Psoas muscle (tissue), 8 donors: Measurements from ENCODE around the gene HTR1A. TPM values are rescaled to one million over a fixed set of nuclear protein-coding genes. Genes with fewer than 3 reads are reported as not detected.

ENCODE experiments used
- ATAC-seq, 4 donors: fragments of 200-7000 bp; cut with Tn5 transposase; one replicate each; pipeline ENCODE4 v1.9.1; 2020; ENCODE audit warnings: moderate library complexity in 3 of 4, mild to moderate bottlenecking in 2 of 4
- DNase-seq, 2 donors: peaks; one replicate each; pipeline ENCODE4 v3.0.0-alpha.2; 2020
- H3K27ac ChIP-seq: fragments of 200-600 bp; one replicate; pipeline ENCODE4 v1.8.0; 2022
- H3K27me3 ChIP-seq, 3 donors: fragments of 200-600 bp in 1 of 3; one replicate each; pipeline versions ENCODE4 v1.6.1 to v1.8.0; 2013 to 2022; ENCODE audit warnings: low read length in 2 of 3, mild to moderate bottlenecking in 2 of 3, moderate library complexity in 1 of 3; ENCODE audit not compliant: insufficient read depth in 3 of 3
- H3K36me3 ChIP-seq, 2 donors: fragments of 200-600 bp in 1 of 2; one replicate each; pipeline versions ENCODE4 v1.6.1 to v1.8.0; 2013 to 2022; ENCODE audit warnings: low read depth in 1 of 2, mild to moderate bottlenecking in 1 of 2, moderate library complexity in 1 of 2; ENCODE audit not compliant: insufficient read depth in 1 of 2
- H3K4me1 ChIP-seq: fragments of 200-600 bp; one replicate; pipeline ENCODE4 v1.8.0; 2022
- H3K4me3 ChIP-seq: fragments of 200-600 bp; one replicate; pipeline ENCODE4 v1.8.0; 2022; ENCODE audit warnings: mild to moderate bottlenecking
- H3K9me3 ChIP-seq: fragments of 200-600 bp; one replicate; pipeline ENCODE4 v1.8.0; 2022
- CTCF ChIP-seq: fragments of 200-600 bp; IDR thresholded peaks from one replicate; pipeline ENCODE4 v1.8.0; 2022; ENCODE audit warnings: antibody characterized with exemption
- WGBS, 3 donors: extraction: QIAGEN DNeasy Blood & Tissue Kit; methylation state at CpG; one replicate each; pipeline versions ENCODE4 v1.1.6 to v1.1.7; 2013; 5-methylcytosine and 5-hydroxymethylcytosine counted together
- intact Hi-C, 2 donors: fragments of 100-400 bp; cut with DNase I; formaldehyde crosslinking; loops; one replicate each; pipeline versions ENCODE4 v1.11.0 to v1.14.2; 2022
- polyA plus RNA-seq, 3 donors: library from polyadenylated mRNA; stranded (reverse); fragments of 200-250 nt; gene quantifications; one replicate each; pipeline ENCODE4 v1.2.3, GENCODE V29; 2013
- total RNA-seq, 4 donors: library from RNA; stranded (reverse); fragmentation: NEBNext Ultra II Directional in 2 of 4; extraction: Animal tissue kit (Norgen Biotek cat#: 25700) in 2 of 4; gene quantifications; one replicate each; pipeline versions ENCODE4 v1.2.1 to v1.2.4, GENCODE V29; 2021 to 2023
- donor health status: healthy with polysubstance abuse.
- donor health status: DM: no; HTN: no; CAD: no; lungs with moderate emphysema.
- donor health status: Bipolar disorder and iron deficiency.
- donor health status: healthy.
- donor health status: DM: yes; HTN: yes; CAD: no.
- donor health status: DM: no; HTN: no; CAD: no.
- donor health status: DM: no; HTN: no; CAD: no.
- donor health status: DM: yes; HTN: yes; CAD: no.

The HTR1A gene
- total and polyA plus RNA-seq, 7 donors = not detected

GRCh38 chr5:63960646-63961045 lies 1.6 kb downstream of the HTR1A start:
- ATAC-seq = no peak
- H3K27me3 ChIP-seq = peaks cover 0 to 39% (median 15%) of the 10 kb centered on the region in 3 donors
- intact Hi-C loops = no loop called here
- H3K4me1 ChIP-seq = no peaks in the 10 kb centered on the region
- no peak for TF ChIP-seq CTCF
- no peaks in the 10 kb centered on the region for H3K9me3 ChIP-seq
- peak in 1 of 2 donors; percentile 26 for DNase-seq
- 8 to 9% (median 9%) methylated on average over 17 to 27 of the region's 27 CpGs for WGBS, 3 donors
- no peak overlapping the region for H3K27ac ChIP-seq
- H3K4me3 ChIP-seq = no peak overlapping the region
- no peaks in the 10 kb centered on the region for H3K36me3 ChIP-seq

- Histone ChIP-seq H3K27ac (no peak overlapping the region), H3K27me3 (peaks cover 0 to 39% (median 15%) of the 10 kb centered on the region in 3 donors), H3K9me3 (no peaks in the 10 kb centered on the region), H3K4me3 (no peak overlapping the region), H3K4me1 (no peaks in the 10 kb centered on the region), H3K36me3 (no peaks in the 10 kb centered on the region)
- intact Hi-C loops = no loop called here
- ATAC-seq (no peak), DNase-seq (peak in 1 of 2 donors; percentile 12)
- WGBS, 3 donors = 1 to 2% (median 1%) methylated on average over 44 of the region's 44 CpGs
- TF ChIP-seq CTCF = no peak
Observed at GRCh38 chr5:63959177-63959982, 2.9 kb downstream of the HTR1A start.

GRCh38 chr5:63958654-63959053 lies 3.6 kb downstream of the HTR1A start:
- Histone ChIP-seq H3K4me1 (no peaks in the 10 kb centered on the region), H3K27ac (no peak overlapping the region), H3K36me3 (no peaks in the 10 kb centered on the region), H3K27me3 (peaks cover 0 to 39% (median 15%) of the 10 kb centered on the region in 3 donors), H3K4me3 (no peak overlapping the region), H3K9me3 (no peaks in the 10 kb centered on the region)
- DNase-seq (no peak), ATAC-seq (no peak)
- 4 to 5% (median 4%) methylated on average over 3 of the region's 3 CpGs for WGBS, 3 donors
- TF ChIP-seq CTCF = no peak
- intact Hi-C loops = no loop called here

GRCh38 chr5:63957617-63958016 lies 4.6 kb downstream of the HTR1A start:
- WGBS, 3 donors = 77 to 81% (median 79%) methylated on average over 2 of the region's 2 CpGs
- H3K27me3 ChIP-seq = peaks cover 0 to 39% (median 15%) of the 10 kb centered on the region in 3 donors
- H3K27ac ChIP-seq = no peak overlapping the region
- no peaks in the 10 kb centered on the region for H3K4me1 ChIP-seq
- no peak for TF ChIP-seq CTCF
- no peak for DNase-seq
- H3K9me3 ChIP-seq = no peaks in the 10 kb centered on the region
- ATAC-seq = no peak
- intact Hi-C loops = no loop called here
- no peaks in the 10 kb centered on the region for H3K36me3 ChIP-seq
- H3K4me3 ChIP-seq = no peak overlapping the region
